GM18526 (cell line): ENCODE measurements around the gene ACVR1B.

ENCODE experiments used
- POLR2A ChIP-seq: IDR thresholded peaks from 3 replicates; pipeline ENCODE4 v1.6.1; 2011; ENCODE audit not compliant: insufficient read length; ENCODE audit errors: extremely low read depth

Gene ACVR1B

GRCh38 chr12:51924551-51925319, 26.8 kb upstream of the ACVR1B start:
- TF ChIP-seq POLR2A, result no peak

GRCh38 chr12:51925346-51926063, 26.0 kb upstream of the ACVR1B start:
- TF ChIP-seq POLR2A, result no peak

- no peak for TF ChIP-seq POLR2A
Observed at GRCh38 chr12:51926064-51926632, 25.4 kb upstream of the ACVR1B start.

- no peak for TF ChIP-seq POLR2A
Observed at GRCh38 chr12:51926718-51927117, 24.8 kb upstream of the ACVR1B start.

- no peak for TF ChIP-seq POLR2A
Observed at GRCh38 chr12:51932218-51933076, 19.1 kb upstream of the ACVR1B start.

- no peak for TF ChIP-seq POLR2A
Observed at GRCh38 chr12:51934080-51934479, 17.4 kb upstream of the ACVR1B start.

GRCh38 chr12:51937926-51938325, 13.6 kb upstream of the ACVR1B start:
- no peak for TF ChIP-seq POLR2A

GRCh38 chr12:51938726-51939125, 12.8 kb upstream of the ACVR1B start:
- TF ChIP-seq POLR2A, result no peak

GRCh38 chr12:51941011-51941581, 10.4 kb upstream of the ACVR1B start:
- TF ChIP-seq POLR2A, result no peak

GRCh38 chr12:51941604-51942003, 9.9 kb upstream of the ACVR1B start:
- no peak for TF ChIP-seq POLR2A

GRCh38 chr12:51942056-51942455, 9.4 kb upstream of the ACVR1B start:
- no peak for TF ChIP-seq POLR2A

- no peak for TF ChIP-seq POLR2A
Observed at GRCh38 chr12:51942501-51943000, 8.9 kb upstream of the ACVR1B start.

- no peak for TF ChIP-seq POLR2A
Observed at GRCh38 chr12:51943346-51943745, 8.2 kb upstream of the ACVR1B start.

GRCh38 chr12:51944608-51945233, 6.8 kb upstream of the ACVR1B start:
- TF ChIP-seq POLR2A, result no peak
